GM21381 (cell line): ENCODE data around the gene ASCC3.
"Not testable (repeated sequence)": the region's sequence is repeated elsewhere in the genome, so short reads cannot be mapped to it uniquely, and the experiment has no call there.

Experiments used
- ATAC-seq: cut with Tn5 transposase; IDR thresholded peaks from one replicate; pipeline ENCODE4 v1.9.1; 2021; ENCODE audit warnings: mild to moderate bottlenecking, moderate library complexity; ENCODE audit not compliant: unreplicated experiment

The ASCC3 gene

DNA sequence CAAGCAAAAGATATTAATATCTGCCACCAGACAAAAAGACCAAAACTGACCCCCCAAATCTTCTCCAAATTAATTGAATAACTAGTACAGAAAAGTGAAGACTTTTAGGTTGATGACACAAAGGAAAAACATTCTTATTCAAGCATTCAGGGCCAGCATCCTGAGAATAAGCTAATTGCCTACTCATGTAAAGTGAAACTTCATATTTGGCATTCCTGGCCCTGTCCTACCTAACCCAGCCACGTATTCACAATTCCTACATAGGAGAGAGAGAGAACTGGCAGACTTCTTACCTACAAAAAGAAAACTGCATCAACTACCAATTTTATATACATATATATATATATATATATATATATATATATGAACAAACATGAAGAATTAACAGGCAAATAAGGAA, 4.9 kb upstream of the ASCC3 start:
- no peak for ATAC-seq

DNA sequence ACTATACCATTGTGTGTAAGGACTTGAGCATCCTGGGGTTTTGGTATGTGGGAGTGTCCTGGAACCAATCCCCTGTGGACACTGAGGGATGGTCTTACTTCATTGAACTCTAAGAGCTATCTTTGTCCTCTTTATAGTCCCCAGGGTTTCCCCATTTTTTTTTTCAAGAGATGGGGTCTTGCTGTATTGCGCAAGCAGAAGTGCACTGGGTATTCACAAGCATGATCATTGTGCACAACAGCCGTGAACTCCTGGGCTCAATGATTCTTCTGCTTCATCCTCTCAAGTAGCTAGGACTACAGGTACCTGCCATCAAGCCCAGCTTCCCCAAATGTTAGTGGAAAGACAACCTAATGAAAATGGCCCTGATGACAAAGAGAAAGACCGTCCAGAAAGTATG, 2.2 kb upstream of the ASCC3 start:
- ATAC-seq, result no peak

DNA sequence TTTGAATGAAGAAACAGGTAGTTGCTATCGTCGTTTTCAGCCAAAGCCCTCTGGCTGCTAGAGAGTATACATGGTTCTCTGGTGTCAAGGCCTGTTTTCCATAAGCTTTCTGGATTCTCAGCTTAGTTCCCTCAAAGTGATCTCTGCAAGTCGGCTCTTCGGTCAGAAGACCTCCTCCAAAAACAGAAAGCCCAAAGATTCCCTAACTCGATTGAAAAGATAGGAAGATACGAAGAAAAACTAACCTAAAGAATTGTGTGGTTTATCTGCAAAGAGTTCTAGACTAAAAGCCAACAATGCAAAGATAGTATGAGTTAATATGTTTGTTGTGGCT, 545 bp upstream of the ASCC3 start:
- no peak for ATAC-seq

DNA sequence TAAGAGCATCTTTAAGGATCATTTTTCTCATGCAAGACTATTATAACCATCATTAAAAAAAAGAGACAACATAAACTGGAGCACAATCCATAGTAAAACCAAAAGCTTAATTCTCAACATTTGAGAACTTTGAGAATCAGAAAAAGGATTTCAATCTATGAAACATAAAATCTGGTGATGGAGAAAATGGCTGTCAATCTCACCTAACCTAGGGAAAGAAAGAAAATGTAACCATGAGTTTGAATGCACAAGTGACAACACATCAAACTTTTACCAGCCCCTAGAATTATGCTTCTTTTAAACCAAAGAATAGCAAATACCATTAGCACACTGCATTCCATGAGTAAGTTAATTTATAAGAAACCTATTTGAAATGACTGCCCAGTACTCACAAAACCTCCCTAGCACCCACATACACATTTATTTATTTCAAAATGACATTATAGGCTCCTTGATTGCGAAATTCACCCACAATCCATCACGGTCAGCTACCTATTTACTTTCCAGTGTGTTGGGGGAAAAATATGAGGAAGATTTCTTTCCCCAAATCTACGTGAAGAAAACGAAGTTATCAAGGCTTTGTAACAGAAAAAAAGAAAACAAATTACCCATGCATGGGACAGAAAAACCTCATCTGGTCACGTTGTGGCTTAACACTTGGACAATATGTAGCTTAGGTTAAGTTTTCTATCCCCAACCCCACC, 828 bp downstream of the ASCC3 start:
- no peak for ATAC-seq

DNA sequence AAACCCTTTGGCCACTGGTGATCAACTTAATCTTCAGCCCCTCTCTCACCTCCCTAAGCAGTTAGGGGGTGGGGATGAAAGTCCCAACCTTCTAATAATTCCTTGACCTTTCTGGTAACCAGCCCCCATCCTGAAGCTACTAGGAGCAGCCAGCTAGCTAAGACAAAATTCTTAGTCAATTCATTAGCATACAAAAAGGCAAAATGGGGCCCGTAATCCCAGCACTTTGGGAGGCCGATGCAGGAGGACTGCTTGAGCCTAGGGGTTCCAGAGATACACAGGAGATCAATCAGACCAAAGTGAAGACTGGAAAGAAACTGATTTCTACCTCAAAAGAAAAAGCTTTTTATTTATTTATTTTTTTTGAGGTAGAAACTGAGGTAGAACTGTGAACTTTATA, 1.8 kb downstream of the ASCC3 start:
- no peak for ATAC-seq

DNA sequence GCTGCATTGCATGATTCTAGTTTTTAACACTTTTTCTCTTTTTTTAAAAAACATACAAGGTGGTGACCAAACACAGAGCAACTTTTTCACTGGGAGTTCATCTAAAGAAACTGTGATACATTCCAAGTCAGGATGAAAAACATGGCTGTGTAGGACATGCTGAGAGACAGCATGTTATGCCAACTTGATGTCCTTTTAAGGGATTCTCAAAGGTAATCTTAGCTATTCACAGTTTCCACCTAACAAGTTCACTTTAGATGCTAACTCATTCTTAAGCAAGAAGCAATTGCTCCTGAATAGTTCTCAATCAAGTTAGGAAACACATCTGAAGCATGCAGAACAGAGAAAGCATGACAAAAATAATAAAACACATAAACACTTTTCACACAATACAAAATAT, 3.3 kb downstream of the ASCC3 start:
- no peak for ATAC-seq

DNA sequence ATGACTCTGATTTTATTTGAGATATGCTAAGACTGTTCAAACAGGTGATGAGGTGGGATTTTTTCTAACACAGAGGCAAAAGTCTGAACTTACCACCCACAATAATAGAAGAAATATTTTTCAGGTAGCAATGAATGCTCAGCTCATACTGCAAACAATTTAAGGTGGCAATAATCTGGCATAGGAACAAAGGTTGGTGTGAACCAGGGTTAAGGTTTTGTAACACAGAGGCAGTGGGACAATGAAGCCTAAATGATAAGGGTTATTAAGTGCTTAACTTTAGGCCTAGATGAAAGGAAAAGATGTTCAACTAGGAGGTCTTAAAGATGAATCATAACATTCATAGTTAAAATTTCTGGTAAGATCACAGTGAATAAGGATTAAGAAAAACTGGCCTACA, 4.9 kb downstream of the ASCC3 start:
- no peak for ATAC-seq

DNA sequence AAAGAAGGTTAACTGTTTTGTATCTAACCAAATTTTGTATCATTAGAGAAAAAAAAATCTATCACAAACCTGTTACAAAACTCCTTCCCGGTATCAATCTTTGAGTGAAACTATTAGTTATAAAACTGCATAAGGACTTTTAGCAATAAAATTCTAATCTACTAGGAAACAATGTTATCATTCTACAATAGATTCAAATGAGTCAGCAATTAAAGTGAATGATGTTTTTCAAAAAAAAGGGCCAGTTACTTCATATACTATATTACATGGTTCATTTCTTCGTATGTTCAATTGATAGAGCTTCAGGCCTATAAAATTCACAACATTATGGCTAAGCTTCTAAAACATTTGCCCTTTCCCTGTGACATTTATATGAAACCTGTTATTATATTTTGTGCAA, 15.6 kb downstream of the ASCC3 start:
- no peak for ATAC-seq

DNA sequence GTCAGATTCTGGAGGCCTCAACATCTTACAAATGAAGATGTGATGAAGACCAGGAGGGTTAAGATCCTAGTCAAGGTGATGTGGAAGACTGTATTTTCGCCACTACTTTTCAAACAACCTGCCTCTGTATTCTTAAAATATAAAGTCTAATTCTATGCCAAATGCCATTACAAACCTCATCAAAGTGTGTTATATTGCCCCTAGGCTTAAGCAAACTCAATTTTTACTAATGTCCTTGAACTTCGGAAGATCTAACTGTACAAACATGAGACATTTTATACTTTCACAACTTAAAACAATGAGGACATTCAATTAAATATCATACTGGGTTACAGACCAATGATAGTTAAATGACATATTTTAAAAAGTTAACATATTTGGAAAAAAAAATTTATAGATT, 19.1 kb downstream of the ASCC3 start:
- no peak for ATAC-seq

DNA sequence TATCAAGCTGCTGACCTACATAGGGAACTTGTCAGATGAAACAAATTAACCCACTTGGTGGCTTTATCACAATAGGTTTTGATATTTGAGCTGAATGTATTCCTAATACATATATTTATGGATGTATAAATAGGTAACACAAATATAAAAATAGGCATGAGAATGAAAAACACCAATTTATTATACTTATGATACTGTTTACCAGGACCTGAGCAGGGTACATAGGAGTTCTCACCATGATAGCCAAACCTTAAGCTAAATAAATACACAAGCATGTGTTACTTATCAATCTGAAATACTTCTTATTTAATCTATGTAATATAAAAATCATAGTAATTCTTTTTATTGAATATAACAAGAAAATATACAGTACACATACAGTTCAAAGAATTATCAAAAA, 25.0 kb downstream of the ASCC3 start:
- no peak for ATAC-seq

DNA sequence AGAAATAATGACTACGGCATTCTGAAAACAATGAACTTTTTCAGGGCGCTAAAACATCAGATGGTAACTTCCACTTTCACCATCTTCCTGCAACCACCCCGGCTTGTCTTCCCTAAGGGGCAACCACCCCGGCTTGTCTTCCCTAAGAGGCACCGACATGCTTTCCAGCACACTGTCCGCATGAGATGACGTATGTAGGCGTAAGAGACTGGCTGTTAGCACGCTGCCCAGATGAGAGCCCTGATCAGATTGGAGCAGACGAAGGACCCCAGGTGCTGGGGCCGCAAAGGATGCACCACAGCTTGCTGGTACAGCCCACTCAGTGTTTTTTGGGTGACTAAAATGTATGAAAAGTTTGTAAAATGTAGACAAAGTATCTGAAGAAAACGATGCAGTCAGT, 29.3 kb downstream of the ASCC3 start:
- no peak for ATAC-seq

DNA sequence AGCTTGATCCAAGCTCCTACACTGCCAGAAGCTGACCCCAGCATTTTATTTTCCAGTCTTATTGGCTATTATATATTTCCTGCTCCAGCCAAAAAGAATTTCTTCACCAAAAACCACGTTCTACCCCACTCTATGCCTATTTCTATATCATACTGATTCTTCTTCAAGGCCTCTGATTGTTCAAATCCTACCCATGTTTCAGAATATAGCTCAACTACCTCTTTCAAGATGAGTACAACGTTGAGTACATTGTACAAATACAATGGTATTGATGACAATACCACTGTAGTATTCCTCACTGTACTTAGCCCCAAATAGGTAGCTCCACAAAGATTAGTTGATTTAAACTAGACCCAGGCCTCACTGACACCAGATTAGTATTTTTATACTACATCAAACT, 31.0 kb downstream of the ASCC3 start:
- ATAC-seq, result no peak

DNA sequence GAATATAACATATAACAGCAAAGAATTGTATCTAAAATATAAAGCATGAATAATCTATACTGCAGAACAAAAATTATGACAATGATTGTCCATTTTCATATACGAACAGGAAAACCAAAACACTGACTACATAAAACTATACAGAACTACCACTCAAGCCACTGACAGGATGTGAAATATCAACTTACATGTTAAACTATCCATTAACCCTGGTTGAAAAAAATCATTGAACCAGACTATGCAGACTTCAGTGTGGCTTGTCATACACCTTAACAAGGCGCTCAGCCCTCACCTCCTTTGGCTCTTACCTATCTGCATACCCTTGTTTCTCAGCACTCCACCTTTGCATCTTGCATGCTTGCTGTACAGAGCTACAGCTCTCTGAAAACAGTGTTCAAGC, 34.9 kb downstream of the ASCC3 start:
- peak; percentile 77 for ATAC-seq

DNA sequence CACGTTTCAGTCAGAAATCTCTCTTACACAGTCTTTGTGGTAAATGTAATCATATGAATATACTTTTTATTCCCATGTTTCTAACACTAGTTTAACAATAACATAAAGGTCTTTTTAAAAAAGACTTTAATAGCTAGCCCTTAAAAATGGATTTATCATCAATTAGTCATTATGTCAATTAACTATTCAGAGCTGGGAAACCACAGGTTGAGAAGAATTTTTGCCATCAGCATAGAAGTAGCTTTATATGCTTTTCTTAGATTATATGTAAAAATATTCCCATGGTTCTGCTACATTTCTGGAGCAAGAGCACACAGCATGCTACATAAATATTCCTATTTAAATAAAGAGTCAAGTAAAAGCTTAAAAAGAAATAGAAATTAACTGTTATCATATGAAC, 35.5 kb downstream of the ASCC3 start:
- ATAC-seq, result no peak

DNA sequence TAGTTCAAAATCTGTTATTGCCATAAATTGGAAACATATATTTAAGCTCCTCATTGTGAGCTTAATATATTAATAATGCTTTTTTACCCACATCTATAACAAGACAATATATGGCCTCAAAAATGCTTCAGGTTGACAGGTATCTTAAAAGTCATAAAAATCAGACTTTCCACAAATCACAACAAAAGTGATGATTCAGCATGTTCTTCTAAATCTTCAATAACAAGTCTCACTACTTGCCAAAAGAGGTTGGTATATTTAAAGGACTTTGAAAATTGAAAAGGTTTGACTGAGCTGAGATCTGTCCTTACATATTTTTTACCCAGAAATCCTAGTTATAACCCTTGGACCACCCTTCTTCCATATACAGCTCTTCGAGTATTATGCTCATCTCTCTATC, 41.7 kb downstream of the ASCC3 start:
- ATAC-seq, result no peak

DNA sequence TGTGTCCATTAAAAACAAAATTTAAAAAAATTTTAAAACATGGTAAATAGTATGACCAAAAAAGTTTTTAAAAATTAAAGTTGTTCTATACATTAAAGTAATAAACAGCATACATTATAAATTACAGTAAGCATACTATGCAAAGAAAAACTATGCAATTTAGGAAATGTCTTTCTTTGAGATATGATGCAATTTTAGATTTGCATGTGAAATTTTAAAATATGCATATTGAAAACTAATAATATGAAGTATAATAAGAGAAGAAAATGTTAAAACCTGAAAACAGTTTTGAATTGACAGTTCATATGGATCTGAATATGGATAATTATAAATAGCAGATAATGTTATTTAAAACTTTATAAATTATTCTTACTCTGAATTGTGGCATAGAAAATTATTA, 43.1 kb downstream of the ASCC3 start:
- ATAC-seq, result no peak

DNA sequence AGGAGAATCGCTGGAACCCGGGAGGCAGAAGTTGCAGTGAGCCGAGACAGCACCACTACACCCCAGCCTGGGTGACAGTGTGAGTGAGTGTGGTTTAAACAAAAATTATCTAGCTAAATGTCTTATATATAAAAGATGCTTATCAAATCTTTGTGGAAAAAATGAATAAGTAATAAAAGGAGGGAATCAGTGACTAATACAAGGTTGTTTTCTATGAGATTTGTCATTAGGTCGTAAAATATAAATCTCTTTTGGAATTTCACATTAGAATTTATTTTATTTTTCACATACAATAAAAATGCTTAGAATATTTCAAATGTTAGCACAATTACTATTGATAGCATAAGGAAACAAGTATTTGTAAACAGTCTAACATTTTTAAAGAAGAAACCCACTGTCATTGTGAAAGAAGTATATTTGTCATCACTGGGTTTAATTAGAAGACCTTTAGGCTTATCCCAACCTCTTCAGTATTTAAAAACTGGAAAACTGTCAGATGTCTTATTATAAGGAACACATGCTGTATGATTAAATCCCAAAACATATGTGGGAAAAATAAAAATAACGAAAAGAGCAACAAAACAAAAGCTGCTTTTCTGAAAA, 47.1 kb downstream of the ASCC3 start:
- no peak for ATAC-seq

DNA sequence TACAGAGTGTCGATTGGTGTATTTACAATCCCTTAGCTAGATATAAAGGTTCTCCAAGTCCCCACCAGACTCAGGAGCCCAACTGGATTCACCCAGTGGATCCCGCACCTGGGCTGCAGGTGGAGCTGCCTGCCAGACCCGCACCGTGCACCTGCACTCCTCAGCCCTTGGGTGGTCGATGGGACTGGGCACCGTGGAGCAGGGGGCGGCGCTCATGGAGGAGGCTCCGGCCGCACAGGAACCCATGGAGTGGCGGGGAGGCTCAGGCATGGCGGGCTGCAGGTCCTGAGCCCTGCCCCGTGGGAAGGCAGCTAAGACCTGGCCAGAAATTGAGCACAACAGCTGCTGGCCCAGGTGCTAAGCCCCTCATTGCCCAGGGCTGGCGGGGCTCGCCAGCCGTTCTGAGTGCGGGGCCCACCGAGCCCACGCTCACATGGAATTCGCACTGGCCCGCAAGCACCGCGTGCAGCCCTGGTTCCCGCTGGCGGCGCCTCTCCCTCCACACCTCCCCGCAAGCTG, 52.0 kb downstream of the ASCC3 start:
- not testable (repeated sequence) for ATAC-seq

DNA sequence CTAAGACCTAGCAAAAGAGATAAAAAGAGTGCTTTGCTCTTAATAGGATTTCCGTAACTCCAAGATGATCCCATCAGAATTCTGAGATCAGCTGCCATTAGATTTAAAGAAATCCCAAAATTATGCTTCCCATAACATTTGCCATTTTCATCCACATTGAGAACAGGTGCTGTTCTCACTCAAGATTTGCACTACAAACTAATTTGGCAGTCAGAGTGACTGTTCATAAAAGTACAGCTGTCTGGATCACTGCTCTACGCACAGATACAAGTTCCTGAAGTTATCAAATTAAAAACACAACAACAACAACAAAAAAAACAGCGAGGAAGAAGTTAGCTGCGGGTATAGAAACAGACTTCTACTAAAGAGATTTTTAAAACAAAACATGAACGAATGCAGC, 58.1 kb downstream of the ASCC3 start:
- ATAC-seq, result no peak

DNA sequence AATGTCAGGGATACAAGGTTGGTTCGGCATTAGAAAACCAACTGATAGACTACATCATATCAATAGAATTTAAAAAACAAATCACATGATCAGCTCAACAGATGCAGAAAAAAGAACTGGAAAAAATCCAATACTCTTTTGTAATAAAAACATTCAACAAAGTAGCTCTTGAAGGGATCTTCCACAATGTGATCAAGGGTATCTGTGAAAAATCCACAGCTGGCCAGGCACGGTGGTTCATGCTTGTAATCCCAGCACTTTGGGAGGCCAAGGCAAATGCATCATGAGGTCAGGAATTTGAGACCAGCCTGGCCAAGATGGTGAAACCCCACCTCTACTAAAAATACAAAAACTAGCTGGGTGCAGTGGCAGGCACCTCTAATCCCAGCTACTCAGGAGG, 63.1 kb downstream of the ASCC3 start:
- ATAC-seq, result no peak

DNA sequence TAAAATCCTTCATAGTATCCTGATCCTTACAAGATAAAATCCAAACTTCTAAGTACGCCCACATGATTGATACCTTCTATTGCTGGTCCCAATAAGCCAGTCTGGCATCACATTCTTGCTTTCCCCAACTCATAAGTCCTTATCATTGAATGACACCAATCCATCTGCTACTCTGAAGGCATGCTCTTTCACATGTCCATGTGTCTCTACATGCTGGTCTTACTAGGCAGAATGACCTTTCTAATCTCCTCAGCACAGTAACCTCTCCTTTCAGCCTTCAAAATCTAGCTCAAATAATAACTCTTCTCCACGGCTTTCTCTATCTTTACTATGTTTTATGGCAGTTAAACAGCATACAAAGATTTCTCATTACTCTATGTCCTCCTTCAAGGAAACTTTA, 71.1 kb downstream of the ASCC3 start:
- no peak for ATAC-seq

DNA sequence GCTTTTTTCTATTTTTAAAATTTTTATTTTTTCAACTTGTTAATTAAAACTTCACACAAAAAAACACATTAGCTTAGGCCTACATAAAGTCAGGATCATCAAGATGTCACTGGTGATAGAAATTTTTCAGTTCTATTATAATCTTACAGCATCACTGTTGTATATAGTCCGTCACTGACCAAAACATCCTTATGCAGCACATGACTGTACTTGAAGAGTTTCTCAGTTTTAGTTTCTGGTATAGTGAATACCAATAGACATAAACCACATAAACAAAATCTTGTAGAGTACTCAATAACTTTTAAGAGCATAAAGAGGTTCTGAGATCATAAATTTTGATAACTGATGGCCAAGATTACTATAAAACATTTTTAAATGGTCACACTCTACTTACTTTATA, 71.8 kb downstream of the ASCC3 start:
- ATAC-seq, result no peak

DNA sequence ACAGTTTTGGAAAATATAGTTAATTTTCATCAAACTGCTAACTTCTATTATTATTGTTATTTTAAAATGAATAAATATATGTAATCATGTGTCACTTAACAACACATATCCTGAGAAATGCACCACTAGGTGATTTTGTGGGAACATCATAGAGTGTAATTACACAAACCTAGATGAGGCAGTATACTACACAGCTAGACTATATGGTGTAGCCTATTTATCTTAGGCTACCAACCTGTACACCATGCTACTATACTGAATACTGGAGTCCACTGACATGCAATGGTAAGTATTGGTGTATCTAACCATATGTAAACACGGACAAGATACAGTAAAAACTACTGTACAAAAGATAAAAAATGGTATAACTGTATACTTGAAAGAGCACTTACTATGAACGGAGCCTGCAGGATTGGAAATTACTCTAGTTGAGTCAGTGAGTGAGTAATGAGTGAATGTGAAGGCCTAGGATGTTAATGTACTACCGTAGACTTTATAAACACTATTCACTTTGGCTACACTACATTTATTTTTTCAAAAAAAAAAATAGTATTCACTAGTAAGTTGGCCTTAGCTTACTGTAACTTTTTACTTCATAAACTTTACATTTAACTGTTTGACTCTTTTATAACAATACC, 72.4 kb downstream of the ASCC3 start:
- ATAC-seq, result no peak
